Ovary (tissue), 9 donors: ENCODE results near the gene HSD3B7. TPM values are rescaled to one million over a fixed set of nuclear protein-coding genes. Genes with fewer than 3 reads are reported as not detected.

Source experiments
- DNase-seq, 5 donors: peaks; one replicate each; pipeline ENCODE4 v3.0.0-alpha.2; 2019 to 2020
- H3K27ac ChIP-seq, 2 donors: fragments of 200-600 bp; one replicate each; pipeline versions ENCODE4 v1.5.1 to v1.8.0; 2019 to 2022
- H3K27me3 ChIP-seq: fragments of 200-600 bp; one replicate; pipeline ENCODE4 v1.8.0; 2022
- H3K36me3 ChIP-seq: fragments of 200-600 bp; sonication (generic); one replicate; pipeline ENCODE4 v1.5.1; 2019
- H3K4me1 ChIP-seq: one replicate; pipeline ENCODE4 v1.8.1; 2013; ENCODE audit warnings: mild to moderate bottlenecking, moderate library complexity; ENCODE audit not compliant: insufficient read depth
- H3K4me3 ChIP-seq: fragments of 200-600 bp; sonication (generic); one replicate; pipeline ENCODE4 v1.5.1; 2017
- H3K9me3 ChIP-seq, 2 donors: fragments of 200-600 bp in 1 of 2; sonication (generic) in 1 of 2; one replicate each; pipeline versions ENCODE4 v1.5.1 to v1.8.1; 2013 to 2019; ENCODE audit warnings: mild to moderate bottlenecking in 1 of 2, moderate library complexity in 1 of 2
- EP300 ChIP-seq: sonication (generic); formaldehyde crosslinking; IDR thresholded peaks from one replicate; pipeline ENCODE4 v1.6.1; 2017; ENCODE audit warnings: antibody characterized with exemption
- POLR2A ChIP-seq: fragments of 450-650 bp; IDR thresholded peaks from one replicate; pipeline ENCODE4 v1.6.1; 2017; ENCODE audit warnings: antibody characterized with exemption, mild to moderate bottlenecking, moderate library complexity
- WGBS, 3 donors: extraction: QIAGEN DNeasy Blood & Tissue Kit in 1 of 3; methylation state at CpG; one replicate each; pipeline versions ENCODE4 v1.1.5 to v1.1.7; 2013 to 2017; 5-methylcytosine and 5-hydroxymethylcytosine counted together
- intact Hi-C, 4 donors: fragments of 100-400 bp; cut with DNase I; formaldehyde crosslinking; loops; one replicate each; pipeline versions ENCODE4 v1.11.0 to v1.15.1; 2022 to 2023
- polyA plus RNA-seq, 2 donors: library from polyadenylated mRNA; stranded (reverse); fragments of 200-250 nt in 1 of 2; fragments of 350-450 nt in 1 of 2; fragmentation: Illumina TruSeq in 1 of 2; extraction: RNeasy Lipid Tissue Mini Kit (QIAGEN cat#74804) in 1 of 2; gene quantifications; one replicate each; pipeline ENCODE4 v1.2.3, GENCODE V29; 2013 to 2014
- total RNA-seq, 7 donors: library from RNA; depleted of rRNA in 2 of 7; stranded (reverse); fragments of >200 nt in 2 of 7; fragmentation: NEBNext Ultra II Directional in 3 of 7; extraction: Animal tissue kit (Norgen Biotek cat#: 25700) in 3 of 7; gene quantifications; one replicate each; pipeline versions ENCODE4 v1.1.0 to v1.2.4, GENCODE V29; 2016 to 2023
- TF ChIP-seq, protein P1 (sequence below), 3 donors: fragments of 450-650 bp in 2 of 3; fragments of 200-600 bp in 1 of 3; IDR thresholded peaks; one replicate each; pipeline versions ENCODE4 v1.5.1 to v1.8.0; 2016 to 2022; ENCODE audit warnings: antibody characterized with exemption in 3 of 3, mild to moderate bottlenecking in 1 of 3
- donor health status: DM: no; HTN: no; CAD: no; lungs with moderate emphysema.
- donor health status: DM: no; HTN: no; CAD: no.
- donor health status: Bipolar disorder and iron deficiency.
- donor health status: DM: yes; HTN: yes; CAD: no.
- donor health status: DM: no; HTN: no; CAD: no.
- donor health status: DM: yes; HTN: yes; CAD: no.

Gene HSD3B7
- total and polyA plus RNA-seq, 9 donors: 3.9 to 24.5 (median 9.9) TPM

- Histone ChIP-seq H3K9me3 (no peaks in the 10 kb centered on the region), H3K36me3 (no peaks in the 10 kb centered on the region), H3K27me3 (no peaks in the 10 kb centered on the region), H3K4me1 (peaks cover 9% of the 10 kb centered on the region), H3K4me3 (no peak overlapping the region), H3K27ac (no peak overlapping the region)
- TF ChIP-seq EP300 (no peak), POLR2A (no peak)
- TF ChIP-seq, protein P1, sequence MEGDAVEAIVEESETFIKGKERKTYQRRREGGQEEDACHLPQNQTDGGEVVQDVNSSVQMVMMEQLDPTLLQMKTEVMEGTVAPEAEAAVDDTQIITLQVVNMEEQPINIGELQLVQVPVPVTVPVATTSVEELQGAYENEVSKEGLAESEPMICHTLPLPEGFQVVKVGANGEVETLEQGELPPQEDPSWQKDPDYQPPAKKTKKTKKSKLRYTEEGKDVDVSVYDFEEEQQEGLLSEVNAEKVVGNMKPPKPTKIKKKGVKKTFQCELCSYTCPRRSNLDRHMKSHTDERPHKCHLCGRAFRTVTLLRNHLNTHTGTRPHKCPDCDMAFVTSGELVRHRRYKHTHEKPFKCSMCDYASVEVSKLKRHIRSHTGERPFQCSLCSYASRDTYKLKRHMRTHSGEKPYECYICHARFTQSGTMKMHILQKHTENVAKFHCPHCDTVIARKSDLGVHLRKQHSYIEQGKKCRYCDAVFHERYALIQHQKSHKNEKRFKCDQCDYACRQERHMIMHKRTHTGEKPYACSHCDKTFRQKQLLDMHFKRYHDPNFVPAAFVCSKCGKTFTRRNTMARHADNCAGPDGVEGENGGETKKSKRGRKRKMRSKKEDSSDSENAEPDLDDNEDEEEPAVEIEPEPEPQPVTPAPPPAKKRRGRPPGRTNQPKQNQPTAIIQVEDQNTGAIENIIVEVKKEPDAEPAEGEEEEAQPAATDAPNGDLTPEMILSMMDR (IDR thresholded peaks at IDR 0.05): no peak
- WGBS, 3 donors: 80 to 87% (median 85%) methylated on average over 2 of the region's 2 CpGs
- intact Hi-C loops: no loop called here
- no peak for DNase-seq
Measured at GRCh38 chr16:31004658-31005057, 19.7 kb downstream of the HSD3B7 start.

DNA sequence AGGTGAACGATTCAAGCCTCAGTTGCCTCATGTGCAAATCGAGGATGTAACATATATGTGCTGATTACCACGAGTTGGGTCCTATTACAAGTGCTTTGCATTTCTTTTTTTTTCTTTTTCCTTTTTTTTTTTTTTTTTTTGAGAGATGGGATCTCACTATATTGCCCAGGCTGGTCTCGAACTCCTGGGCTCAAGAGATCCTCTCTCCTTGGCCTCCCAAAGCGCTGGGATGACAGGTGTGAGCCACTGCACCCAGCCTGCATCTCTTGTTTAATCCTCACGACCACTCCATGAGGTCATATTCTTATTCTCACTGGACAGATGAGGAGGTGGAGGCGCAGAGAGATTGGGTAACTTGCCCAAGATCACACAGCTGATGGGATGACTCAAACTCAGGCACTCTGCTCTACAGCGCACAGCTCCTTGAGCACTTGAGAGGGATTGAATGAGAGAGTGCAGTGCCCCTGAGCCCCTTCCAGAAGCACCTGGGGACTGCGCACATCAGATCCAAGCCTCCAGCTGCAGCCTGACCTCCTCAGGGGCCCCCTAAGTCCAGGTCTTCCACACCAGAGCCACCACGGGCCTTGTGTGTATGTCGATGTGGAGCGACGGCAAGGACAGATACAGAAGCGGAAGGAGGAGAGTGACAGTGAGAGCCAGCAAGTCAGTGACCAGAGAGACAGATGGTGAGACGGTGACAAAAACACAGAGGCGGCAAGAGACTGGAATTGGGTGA lies 20.5 kb downstream of the HSD3B7 start:
- Histone ChIP-seq H3K27ac (no peak overlapping the region), H3K4me1 (peaks cover 9% of the 10 kb centered on the region), H3K36me3 (no peaks in the 10 kb centered on the region), H3K27me3 (no peaks in the 10 kb centered on the region), H3K4me3 (no peak overlapping the region), H3K9me3 (no peaks in the 10 kb centered on the region)
- TF ChIP-seq, protein P1 (IDR thresholded peaks at IDR 0.05): no peak
- no peak for TF ChIP-seq EP300
- TF ChIP-seq POLR2A: no peak
- WGBS, 3 donors: 76 to 83% (median 77%) methylated on average over 16 of the region's 16 CpGs
- DNase-seq: no peak
- intact Hi-C loops: no loop called here

- WGBS, 3 donors: 63 to 68% (median 67%) methylated on average over 7 of the region's 7 CpGs
- Histone ChIP-seq H3K4me1 (peaks cover 9% of the 10 kb centered on the region), H3K27ac (no peak overlapping the region), H3K4me3 (no peak overlapping the region), H3K9me3 (no peaks in the 10 kb centered on the region), H3K36me3 (no peaks in the 10 kb centered on the region), H3K27me3 (no peaks in the 10 kb centered on the region)
- intact Hi-C loops: no loop called here
- no peak for DNase-seq
- TF ChIP-seq, protein P1 (IDR thresholded peaks at IDR 0.05): no peak
Measured at GRCh38 chr16:31006086-31006385, 21.0 kb downstream of the HSD3B7 start.

DNA sequence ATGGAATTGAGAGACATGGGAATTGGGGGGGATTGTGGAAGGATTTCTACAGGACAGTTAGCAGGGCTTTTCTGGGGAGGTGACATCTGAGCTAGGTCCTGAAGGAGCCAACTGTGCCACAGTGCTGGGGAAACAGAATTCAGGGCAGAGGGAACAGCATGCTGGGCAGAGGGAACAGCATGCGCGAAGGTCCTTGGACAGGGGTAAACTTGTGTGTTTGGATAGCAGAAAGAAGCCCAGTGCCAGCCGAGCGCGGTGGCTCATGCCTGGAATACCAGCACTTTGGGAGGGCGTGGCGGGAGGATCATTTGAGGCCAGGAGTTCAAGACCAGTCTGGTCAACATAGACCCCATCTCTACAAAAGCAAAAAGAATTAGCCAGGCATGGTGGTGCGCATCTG lies 21.6 kb downstream of the HSD3B7 start:
- no peak overlapping the region for H3K27ac ChIP-seq
- no peaks in the 10 kb centered on the region for H3K36me3 ChIP-seq
- TF ChIP-seq, protein P1 (IDR thresholded peaks at IDR 0.05): no peak
- TF ChIP-seq POLR2A (no peak), EP300 (no peak)
- intact Hi-C loops: no loop called here
- no peak for DNase-seq
- H3K27me3 ChIP-seq: no peaks in the 10 kb centered on the region
- WGBS, 3 donors: 87 to 95% (median 88%) methylated on average over 8 of the region's 8 CpGs
- H3K4me3 ChIP-seq: no peak overlapping the region
- H3K4me1 ChIP-seq: peaks cover 9% of the 10 kb centered on the region
- no peaks in the 10 kb centered on the region for H3K9me3 ChIP-seq
